A549 (cell line): Measurements from ENCODE around the gene HMGA1. TPM values are rescaled to one million over a fixed set of nuclear protein-coding genes. Genes with fewer than 3 reads are reported as not detected.
A peak's percentile ranks its signal among the peaks of the same experiment; 100 is the strongest.

Source experiments
- ATAC-seq, 2 experiments: fragments of 200-7000 bp in 1 of 2; fragments of >200 bp in 1 of 2; cut with Nextera tagmentation in 1 of 2; cut with Tn5 transposase in 1 of 2; 3 replicates each; pipeline versions ENCODE4 v1.8.0 to v1.9.1; 2018 to 2020; ENCODE audit warnings: mild to moderate bottlenecking in 1 of 2, moderate library complexity in 1 of 2
- CTCF ChIA-PET: fragments of 300-600 bp; sonication (Branson Sonifier 250); formaldehyde crosslinking; extraction: SDS; loops from one replicate; lab custom pipeline; 2021; ENCODE audit warnings: antibody characterized with exemption, inconsistent platforms; lab: Yijun Ruan, JAX
- POLR2A ChIA-PET: fragments of 350-600 bp; formaldehyde crosslinking; extraction: SDS; loops from one replicate; lab custom pipeline; 2021; ENCODE audit warnings: antibody characterized with exemption, inconsistent platforms; lab: Yijun Ruan, JAX
- DNase-seq, 2 experiments: peaks; one replicate each; pipeline versions ENCODE4 v3.0.0 to v3.0.0-alpha.2; 2011 to 2016; ENCODE audit warnings: low read depth in 1 of 2, low spot score in 1 of 2
- FAIRE-seq: peaks from 2 replicates; lab custom pipeline; 2011; peaks lifted over from hg19 to GRCh38; lab: Jason Lieb, UNC
- H3K27ac ChIP-seq, 2 experiments: fragments of >200 bp; sonication (Bioruptor Twin); formaldehyde crosslinking; 3 replicates each; pipeline ENCODE4 v1.5.1; 2016 to 2017
- H3K4me1 ChIP-seq: fragments of >200 bp; sonication (Bioruptor Twin); formaldehyde crosslinking; 3 replicates; pipeline ENCODE4 v1.6.1; 2016
- H3K4me2 ChIP-seq: fragments of >200 bp; sonication (Bioruptor Twin); formaldehyde crosslinking; 3 replicates; pipeline ENCODE4 v1.6.1; 2016
- H3K4me3 ChIP-seq: fragments of >200 bp; sonication (Bioruptor Twin); formaldehyde crosslinking; 3 replicates; pipeline ENCODE4 v1.5.1; 2016
- H3K9me3 ChIP-seq: fragments of >200 bp; sonication (Bioruptor Twin); formaldehyde crosslinking; 3 replicates; pipeline ENCODE4 v1.6.1; 2016
- ATOH8 ChIP-seq: fragments of 250-450 bp; sonication (Bioruptor Pico); IDR thresholded peaks from 2 replicates; pipeline ENCODE4 v1.5.0; 2020; ENCODE audit warnings: low read depth, mild to moderate bottlenecking, moderate library complexity
- BHLHE40 ChIP-seq: IDR thresholded peaks from 2 replicates; pipeline ENCODE4 v1.6.1; 2012; ENCODE audit warnings: low read depth, low read length, inconsistent platforms
- CBX8 ChIP-seq: fragments of 200-600 bp; sonication (generic); IDR thresholded peaks from 2 replicates; pipeline ENCODE4 v1.6.1; 2016
- EHF ChIP-seq: fragments of 250-450 bp; sonication (Bioruptor Pico); IDR thresholded peaks from 2 replicates; pipeline ENCODE4 v1.5.0; 2020; ENCODE audit warnings: mild to moderate bottlenecking
- EP300 ChIP-seq, 2 experiments: fragments of >200 bp; sonication (Bioruptor Twin); formaldehyde crosslinking; IDR thresholded peaks; 2 replicates in 1 of 2; 3 replicates in 1 of 2; pipeline ENCODE4 v1.6.1; 2016 to 2017
- FOXS1 ChIP-seq: fragments of 250-450 bp; sonication (Bioruptor Pico); IDR thresholded peaks from 2 replicates; pipeline ENCODE4 v1.5.0; 2020; ENCODE audit warnings: mild to moderate bottlenecking, moderate library complexity
- HDAC2 ChIP-seq: fragments of 200-600 bp; sonication (generic); IDR thresholded peaks from 2 replicates; pipeline ENCODE4 v1.6.1; 2016
- HMGXB4 ChIP-seq: fragments of 250-450 bp; sonication (Bioruptor Pico); IDR thresholded peaks from 2 replicates; pipeline ENCODE4 v1.5.0; 2021; ENCODE audit warnings: mild to moderate bottlenecking, moderate library complexity, borderline replicate concordance
- JUN ChIP-seq, 2 experiments: fragments of >200 bp; sonication (Bioruptor Twin); formaldehyde crosslinking; IDR thresholded peaks; 2 replicates in 1 of 2; 3 replicates in 1 of 2; pipeline ENCODE4 v1.6.1; 2016 to 2017
- KDM1A ChIP-seq: fragments of 200-600 bp; sonication (generic); IDR thresholded peaks from 2 replicates; pipeline ENCODE4 v1.6.1; 2016; ENCODE audit warnings: low read depth, mild to moderate bottlenecking
- MAX ChIP-seq: IDR thresholded peaks from 2 replicates; pipeline ENCODE4 v1.6.1; 2012
- MAZ ChIP-seq: fragments of 150-350 bp; IDR thresholded peaks from 2 replicates; pipeline ENCODE4 v1.6.1; 2014; ENCODE audit warnings: antibody characterized with exemption, low read depth, low read length, borderline replicate concordance
- NPAS2 ChIP-seq: fragments of 250-450 bp; sonication (Bioruptor Pico); IDR thresholded peaks from 2 replicates; pipeline ENCODE4 v1.8.0; 2022; ENCODE audit warnings: mild to moderate bottlenecking, moderate library complexity, borderline replicate concordance
- NR3C1 ChIP-seq: fragments of >200 bp; sonication (Bioruptor Twin); formaldehyde crosslinking; IDR thresholded peaks from 3 replicates; pipeline ENCODE4 v1.6.1; 2017
- PBX3 ChIP-seq: IDR thresholded peaks from 2 replicates; pipeline ENCODE4 v1.6.1; 2012
- PHF8 ChIP-seq: fragments of 200-600 bp; sonication (generic); IDR thresholded peaks from 2 replicates; pipeline ENCODE4 v1.6.1; 2016; ENCODE audit warnings: low read depth, mild to moderate bottlenecking, antibody characterized with exemption, moderate library complexity, borderline replicate concordance
- RCOR1 ChIP-seq: fragments of 150-350 bp; IDR thresholded peaks from 2 replicates; pipeline ENCODE4 v1.6.1; 2014; ENCODE audit warnings: antibody characterized with exemption, low read length, low read depth
- TP53 ChIP-seq: fragments of 250-450 bp; sonication (Bioruptor Pico); IDR thresholded peaks from 2 replicates; pipeline ENCODE4 v1.5.0; 2021; ENCODE audit warnings: mild to moderate bottlenecking, moderate library complexity
- ZFP36 ChIP-seq: fragments of 450-650 bp; IDR thresholded peaks from 2 replicates; pipeline ENCODE4 v1.6.1; 2014; ENCODE audit warnings: borderline replicate concordance; ENCODE audit not compliant: partially characterized antibody
- WGBS: methylation state at CpG from one replicate; pipeline ENCODE4 v1.1.6; 2017; ENCODE audit errors: missing lambda C conversion rate; 5-methylcytosine and 5-hydroxymethylcytosine counted together
- polyA plus RNA-seq, 4 experiments: library from polyadenylated mRNA; depleted of rRNA in 3 of 4; stranded (reverse); fragments of >200 nt; fragmentation: RNase III in 1 of 4; extraction: RNeasy Plus Mini Kit Qiagen cat#74134 plus additional on column Dnase treatment in 1 of 4; gene quantifications; 2 replicates in 3 of 4; 3 replicates in 1 of 4; pipeline ENCODE4 v1.2.3, GENCODE V29; 2011 to 2017
- TF ChIP-seq, protein P1 (sequence below): fragments of >200 bp; sonication (Bioruptor Twin); formaldehyde crosslinking; IDR thresholded peaks from 3 replicates; pipeline ENCODE4 v1.5.1; 2016
- TF ChIP-seq, protein P2 (sequence below): fragments of 450-650 bp; IDR thresholded peaks from 2 replicates; pipeline ENCODE4 v1.6.1; 2014; ENCODE audit warnings: antibody characterized with exemption
- TF ChIP-seq, protein P3 (sequence below): fragments of 200-600 bp; sonication (generic); IDR thresholded peaks from 2 replicates; pipeline ENCODE4 v1.6.1; 2016; ENCODE audit warnings: antibody characterized with exemption, mild to moderate bottlenecking, moderate library complexity

The HMGA1 gene
- polyA plus RNA-seq, 2 of the 4 experiments (the other 2 are of a cell fraction): 127 to 249 TPM

GRCh38 chr6:34223381-34223955 lies 13.2 kb upstream of the HMGA1 start:
- Histone ChIP-seq H3K9me3 (no peaks in the 10 kb centered on the region), H3K4me2 (peak overlapping the region; percentile 86), H3K4me1 (peaks cover 20% of the 10 kb centered on the region), H3K27ac (peak overlapping the region; percentile 90 to 98), H3K4me3 (peak overlapping the region; percentile 18; the same call in 1 of the 3 replicates)
- ChIA-PET CTCF (interaction anchor here (1.0 to 3.8 kb wide), 6 partner anchors 10 to 33 kb away, joined by 3 to 20 read pairs (median 4); partner anchors contain the start of gene HMGA1), POLR2A (interaction anchor here (0.9 to 2.4 kb wide), 6 partner anchors 13 to 202 kb away, joined by 3 to 39 read pairs (median 5); partner anchors contain the start of genes HMGA1, RPS10 and SMIM29)
- 47% methylated on average over 12 of the region's 16 CpGs for WGBS
- ATAC-seq: peak; percentile 60 to 62
- TF ChIP-seq MAZ (no peak), HDAC2 (no peak), PBX3 (no peak), BHLHE40 (no peak), TP53 (CRISPR knock-in tag) (no peak)
- DNase-seq: no peak
- FAIRE-seq: no peak

GRCh38 chr6:34223956-34224940 lies 12.4 kb upstream of the HMGA1 start:
- 3% methylated on average over 18 of the region's 55 CpGs for WGBS
- FAIRE-seq: no peak
- CTCF ChIA-PET: interaction anchor here (1.0 to 3.8 kb wide), 5 partner anchors 9 to 33 kb away, joined by 3 to 20 read pairs (median 4); partner anchors contain the start of gene HMGA1
- peak; percentile 87 to 90 for ATAC-seq
- peak overlapping the region; percentile 90 to 98 for H3K27ac ChIP-seq
- H3K9me3 ChIP-seq: no peaks in the 10 kb centered on the region
- H3K4me2 ChIP-seq: peak overlapping the region; percentile 86
- DNase-seq: peak; percentile 85 to 87
- peaks cover 20% of the 10 kb centered on the region for H3K4me1 ChIP-seq
- POLR2A ChIA-PET: interaction anchor here (0.9 to 2.4 kb wide), 6 partner anchors 13 to 202 kb away, joined by 3 to 39 read pairs (median 5); partner anchors contain the start of genes HMGA1, RPS10 and SMIM29
- peak overlapping the region; percentile 49 for H3K4me3 ChIP-seq
- TF ChIP-seq CBX8: no peak
- TF ChIP-seq TP53 (CRISPR knock-in tag): no peak
- TF ChIP-seq, protein P1, sequence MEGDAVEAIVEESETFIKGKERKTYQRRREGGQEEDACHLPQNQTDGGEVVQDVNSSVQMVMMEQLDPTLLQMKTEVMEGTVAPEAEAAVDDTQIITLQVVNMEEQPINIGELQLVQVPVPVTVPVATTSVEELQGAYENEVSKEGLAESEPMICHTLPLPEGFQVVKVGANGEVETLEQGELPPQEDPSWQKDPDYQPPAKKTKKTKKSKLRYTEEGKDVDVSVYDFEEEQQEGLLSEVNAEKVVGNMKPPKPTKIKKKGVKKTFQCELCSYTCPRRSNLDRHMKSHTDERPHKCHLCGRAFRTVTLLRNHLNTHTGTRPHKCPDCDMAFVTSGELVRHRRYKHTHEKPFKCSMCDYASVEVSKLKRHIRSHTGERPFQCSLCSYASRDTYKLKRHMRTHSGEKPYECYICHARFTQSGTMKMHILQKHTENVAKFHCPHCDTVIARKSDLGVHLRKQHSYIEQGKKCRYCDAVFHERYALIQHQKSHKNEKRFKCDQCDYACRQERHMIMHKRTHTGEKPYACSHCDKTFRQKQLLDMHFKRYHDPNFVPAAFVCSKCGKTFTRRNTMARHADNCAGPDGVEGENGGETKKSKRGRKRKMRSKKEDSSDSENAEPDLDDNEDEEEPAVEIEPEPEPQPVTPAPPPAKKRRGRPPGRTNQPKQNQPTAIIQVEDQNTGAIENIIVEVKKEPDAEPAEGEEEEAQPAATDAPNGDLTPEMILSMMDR: no peak
- TF ChIP-seq, protein P2, sequence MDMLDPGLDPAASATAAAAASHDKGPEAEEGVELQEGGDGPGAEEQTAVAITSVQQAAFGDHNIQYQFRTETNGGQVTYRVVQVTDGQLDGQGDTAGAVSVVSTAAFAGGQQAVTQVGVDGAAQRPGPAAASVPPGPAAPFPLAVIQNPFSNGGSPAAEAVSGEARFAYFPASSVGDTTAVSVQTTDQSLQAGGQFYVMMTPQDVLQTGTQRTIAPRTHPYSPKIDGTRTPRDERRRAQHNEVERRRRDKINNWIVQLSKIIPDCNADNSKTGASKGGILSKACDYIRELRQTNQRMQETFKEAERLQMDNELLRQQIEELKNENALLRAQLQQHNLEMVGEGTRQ: no peak
- TF ChIP-seq ATOH8 (CRISPR knock-in tag): no peak
- peak in 1 of 2 experiments; percentile 51; a peak in 3 of 5 replicates for TF ChIP-seq JUN (IDR thresholded peaks at IDR 0.05)
- 0 out of 2 replicates have a peak, but pooled peaks have one; percentile 14 for TF ChIP-seq PHF8
- no peak for TF ChIP-seq NPAS2 (CRISPR knock-in tag)
- TF ChIP-seq, protein P3, sequence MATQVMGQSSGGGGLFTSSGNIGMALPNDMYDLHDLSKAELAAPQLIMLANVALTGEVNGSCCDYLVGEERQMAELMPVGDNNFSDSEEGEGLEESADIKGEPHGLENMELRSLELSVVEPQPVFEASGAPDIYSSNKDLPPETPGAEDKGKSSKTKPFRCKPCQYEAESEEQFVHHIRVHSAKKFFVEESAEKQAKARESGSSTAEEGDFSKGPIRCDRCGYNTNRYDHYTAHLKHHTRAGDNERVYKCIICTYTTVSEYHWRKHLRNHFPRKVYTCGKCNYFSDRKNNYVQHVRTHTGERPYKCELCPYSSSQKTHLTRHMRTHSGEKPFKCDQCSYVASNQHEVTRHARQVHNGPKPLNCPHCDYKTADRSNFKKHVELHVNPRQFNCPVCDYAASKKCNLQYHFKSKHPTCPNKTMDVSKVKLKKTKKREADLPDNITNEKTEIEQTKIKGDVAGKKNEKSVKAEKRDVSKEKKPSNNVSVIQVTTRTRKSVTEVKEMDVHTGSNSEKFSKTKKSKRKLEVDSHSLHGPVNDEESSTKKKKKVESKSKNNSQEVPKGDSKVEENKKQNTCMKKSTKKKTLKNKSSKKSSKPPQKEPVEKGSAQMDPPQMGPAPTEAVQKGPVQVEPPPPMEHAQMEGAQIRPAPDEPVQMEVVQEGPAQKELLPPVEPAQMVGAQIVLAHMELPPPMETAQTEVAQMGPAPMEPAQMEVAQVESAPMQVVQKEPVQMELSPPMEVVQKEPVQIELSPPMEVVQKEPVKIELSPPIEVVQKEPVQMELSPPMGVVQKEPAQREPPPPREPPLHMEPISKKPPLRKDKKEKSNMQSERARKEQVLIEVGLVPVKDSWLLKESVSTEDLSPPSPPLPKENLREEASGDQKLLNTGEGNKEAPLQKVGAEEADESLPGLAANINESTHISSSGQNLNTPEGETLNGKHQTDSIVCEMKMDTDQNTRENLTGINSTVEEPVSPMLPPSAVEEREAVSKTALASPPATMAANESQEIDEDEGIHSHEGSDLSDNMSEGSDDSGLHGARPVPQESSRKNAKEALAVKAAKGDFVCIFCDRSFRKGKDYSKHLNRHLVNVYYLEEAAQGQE: no peak
- no peak for TF ChIP-seq FOXS1 (CRISPR knock-in tag)
- no peak for TF ChIP-seq ZFP36
- no peak for TF ChIP-seq NR3C1
- TF ChIP-seq EHF (CRISPR knock-in tag): no peak
- no peak for TF ChIP-seq HMGXB4 (CRISPR knock-in tag)
- TF ChIP-seq MAX: peak; percentile 19
- no peak for TF ChIP-seq KDM1A
- no peak for TF ChIP-seq RCOR1
- no peak; a peak in 1 of 5 replicates for TF ChIP-seq EP300 (IDR thresholded peaks at IDR 0.05)
